HEK293T (cell line): ENCODE measurements around the gene DNAH3.

ENCODE experiments used
- ARNT ChIP-seq: fragments of 450-650 bp; IDR thresholded peaks from 2 replicates; pipeline ENCODE4 v1.6.1; 2017; ENCODE audit warnings: mild to moderate bottlenecking
- BHLHE40 ChIP-seq: fragments of 450-650 bp; IDR thresholded peaks from 2 replicates; pipeline ENCODE4 v1.6.1; 2016; ENCODE audit warnings: mild to moderate bottlenecking, moderate library complexity, borderline replicate concordance
- CTBP1 ChIP-seq: fragments of 450-650 bp; IDR thresholded peaks from 2 replicates; pipeline ENCODE4 v1.6.1; 2016; ENCODE audit warnings: borderline replicate concordance
- ELF4 ChIP-seq: fragments of 450-650 bp; IDR thresholded peaks from 2 replicates; pipeline ENCODE4 v1.6.1; 2017; ENCODE audit warnings: antibody characterized with exemption
- FOXA1 ChIP-seq: fragments of 450-650 bp; IDR thresholded peaks from 2 replicates; pipeline ENCODE4 v1.6.1; 2016; ENCODE audit warnings: mild to moderate bottlenecking
- FOXK2 ChIP-seq: fragments of 450-650 bp; IDR thresholded peaks from 2 replicates; pipeline ENCODE4 v1.6.1; 2016; ENCODE audit warnings: mild to moderate bottlenecking
- FOXM1 ChIP-seq: fragments of 450-650 bp; IDR thresholded peaks from 2 replicates; pipeline ENCODE4 v1.6.1; 2017; ENCODE audit warnings: mild to moderate bottlenecking, borderline replicate concordance
- HDGF ChIP-seq: fragments of 450-650 bp; IDR thresholded peaks from 2 replicates; pipeline ENCODE4 v1.6.1; 2017; ENCODE audit warnings: antibody characterized with exemption, borderline replicate concordance
- NFRKB ChIP-seq: fragments of 450-650 bp; IDR thresholded peaks from 2 replicates; pipeline ENCODE4 v1.6.1; 2016; ENCODE audit warnings: mild to moderate bottlenecking, moderate library complexity
- PKNOX1 ChIP-seq: fragments of 450-650 bp; IDR thresholded peaks from 2 replicates; pipeline ENCODE4 v1.6.1; 2016
- SP1 ChIP-seq: fragments of 450-650 bp; IDR thresholded peaks from 2 replicates; pipeline ENCODE4 v1.6.1; 2017
- SUZ12 ChIP-seq: fragments of 450-650 bp; IDR thresholded peaks from 2 replicates; pipeline ENCODE4 v1.6.1; 2016; ENCODE audit warnings: mild to moderate bottlenecking
- TARDBP ChIP-seq: fragments of 450-650 bp; IDR thresholded peaks from 2 replicates; pipeline ENCODE4 v1.6.1; 2016
- ZNF384 ChIP-seq: fragments of 450-650 bp; IDR thresholded peaks from 2 replicates; pipeline ENCODE4 v1.6.1; 2016

GRCh38 chr16:21075252-21075651 lies 75.4 kb downstream of the DNAH3 start:
- TF ChIP-seq SP1: no peak
- no peak for TF ChIP-seq ZNF384
- TF ChIP-seq SUZ12: no peak
- no peak for TF ChIP-seq PKNOX1
- no peak for TF ChIP-seq ELF4
- no peak for TF ChIP-seq HDGF
- no peak for TF ChIP-seq BHLHE40
- no peak for TF ChIP-seq CTBP1
- no peak for TF ChIP-seq ARNT
- TF ChIP-seq TARDBP: no peak
- no peak for TF ChIP-seq FOXM1
- no peak for TF ChIP-seq NFRKB
- no peak for TF ChIP-seq FOXK2
- TF ChIP-seq FOXA1: no peak
